ENCODE data around the gene CLEC20A. TPM values are rescaled to one million over a fixed set of nuclear protein-coding genes. Genes with fewer than 3 reads are reported as not detected.
A peak's percentile ranks its signal among the peaks of the same experiment; 100 is the strongest.

The CLEC20A gene
- total RNA-seq = not detected

DNA sequence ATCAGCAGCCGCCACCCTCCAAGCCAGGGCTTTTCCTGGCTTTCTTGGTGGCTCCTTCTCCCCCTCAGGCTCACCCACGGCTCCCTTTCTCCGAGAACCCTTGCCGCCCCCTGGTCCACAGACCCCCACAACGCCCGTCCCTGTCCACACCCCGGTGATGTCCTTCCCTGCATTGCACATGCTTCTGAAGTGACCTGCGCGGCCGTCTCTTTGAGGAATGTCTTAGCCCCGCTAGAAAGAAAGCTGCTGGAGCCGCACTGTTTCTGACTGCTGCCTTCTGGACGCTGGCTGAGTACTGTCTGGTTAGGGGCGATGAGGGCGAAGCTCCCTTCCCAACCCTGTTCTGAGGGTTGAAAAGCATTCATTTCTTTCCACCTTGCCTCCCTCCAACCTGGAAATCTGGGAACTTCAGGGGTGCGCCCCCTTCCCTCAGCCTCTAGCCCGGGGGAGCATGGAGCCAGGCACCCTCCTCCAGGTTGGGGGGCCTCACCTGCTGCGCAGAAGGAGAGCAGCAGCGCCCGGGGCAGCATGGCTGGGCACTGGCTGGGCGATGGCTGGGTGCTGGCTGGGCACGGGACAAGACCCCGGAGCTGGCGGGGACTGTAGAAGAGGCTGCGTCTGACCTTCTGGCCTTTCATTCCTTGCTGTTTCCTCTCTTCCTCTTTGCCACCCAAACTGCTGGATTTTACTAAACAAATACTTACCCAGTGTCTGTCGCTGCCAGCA is at the start of gene CLEC20A:
TSS of gene CLEC20A (minus strand) at position 555 of the 726 bp plus-strand sequence. CDS start at position 530, 25 bp downstream.
- Histone ChIP-seq H3K27ac (no peak within 1 kb of the TSS), H3K4me1 (no peaks in the 10 kb centered on the region), H3K36me3 (no peaks in the 10 kb centered on the region), H3K9me3 (no peaks in the 10 kb centered on the region), H3K4me3 (no peak within 1 kb of the TSS), H3K27me3 (no peaks in the 10 kb centered on the region)
- intact Hi-C loops (cut with DNase I; ENCODE audit: low total_unique reads) = no loop called here
- TF ChIP-seq POLR2A (IDR thresholded peaks at IDR 0.05) (no peak), POLR2AphosphoS5 (IDR thresholded peaks at IDR 0.05) (no peak)
- TF ChIP-seq, protein P1, sequence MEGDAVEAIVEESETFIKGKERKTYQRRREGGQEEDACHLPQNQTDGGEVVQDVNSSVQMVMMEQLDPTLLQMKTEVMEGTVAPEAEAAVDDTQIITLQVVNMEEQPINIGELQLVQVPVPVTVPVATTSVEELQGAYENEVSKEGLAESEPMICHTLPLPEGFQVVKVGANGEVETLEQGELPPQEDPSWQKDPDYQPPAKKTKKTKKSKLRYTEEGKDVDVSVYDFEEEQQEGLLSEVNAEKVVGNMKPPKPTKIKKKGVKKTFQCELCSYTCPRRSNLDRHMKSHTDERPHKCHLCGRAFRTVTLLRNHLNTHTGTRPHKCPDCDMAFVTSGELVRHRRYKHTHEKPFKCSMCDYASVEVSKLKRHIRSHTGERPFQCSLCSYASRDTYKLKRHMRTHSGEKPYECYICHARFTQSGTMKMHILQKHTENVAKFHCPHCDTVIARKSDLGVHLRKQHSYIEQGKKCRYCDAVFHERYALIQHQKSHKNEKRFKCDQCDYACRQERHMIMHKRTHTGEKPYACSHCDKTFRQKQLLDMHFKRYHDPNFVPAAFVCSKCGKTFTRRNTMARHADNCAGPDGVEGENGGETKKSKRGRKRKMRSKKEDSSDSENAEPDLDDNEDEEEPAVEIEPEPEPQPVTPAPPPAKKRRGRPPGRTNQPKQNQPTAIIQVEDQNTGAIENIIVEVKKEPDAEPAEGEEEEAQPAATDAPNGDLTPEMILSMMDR (IDR thresholded peaks at IDR 0.05) = no peak
- no peak for DNase-seq (ENCODE audit: low spot score in 2 of 2)

GRCh38 chr1:178544531-178544930 is 47.8 kb upstream of the CLEC20A start:
- no peak overlapping the region for H3K4me3 ChIP-seq

DNA sequence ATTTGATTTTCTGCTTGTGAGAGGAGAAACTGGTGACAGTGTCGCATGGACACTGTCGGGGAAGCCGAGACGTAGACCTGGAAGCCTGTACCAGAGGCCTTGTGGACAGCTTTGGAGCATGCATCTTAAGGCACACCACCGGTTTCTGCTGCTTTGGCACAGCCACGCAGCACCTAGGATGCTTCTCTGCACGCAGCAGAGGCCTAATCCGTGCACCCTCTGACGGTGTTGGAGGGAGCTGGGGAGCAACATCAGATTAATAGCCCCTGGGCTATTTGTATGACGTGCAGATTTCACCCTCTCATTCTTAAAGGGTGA is 46.5 kb upstream of the CLEC20A start:
- TF ChIP-seq, protein P1 (IDR thresholded peaks at IDR 0.05) = no peak
- no peak for TF ChIP-seq POLR2AphosphoS5 (IDR thresholded peaks at IDR 0.05)
- DNase-seq (ENCODE audit: low spot score in 2 of 2) = no peak
- H3K9me3 ChIP-seq = no peaks in the 10 kb centered on the region
- peak overlapping the region; percentile 53 to 91 (median 76) for H3K4me3 ChIP-seq
- H3K4me1 ChIP-seq = no peaks in the 10 kb centered on the region
- H3K27ac ChIP-seq = peak overlapping the region; percentile 33 to 81
- intact Hi-C loops (cut with DNase I; ENCODE audit: low total_unique reads) = no loop called here
- no peaks in the 10 kb centered on the region for H3K27me3 ChIP-seq
- no peaks in the 10 kb centered on the region for H3K36me3 ChIP-seq

More at GRCh38 chr1:178544531-178544930, 47.8 kb upstream of the CLEC20A start:
- no peaks in the 10 kb centered on the region for H3K4me1 ChIP-seq
- no peak for DNase-seq (ENCODE audit: low spot score in 2 of 2)
- no peaks in the 10 kb centered on the region for H3K9me3 ChIP-seq
- intact Hi-C loops (cut with DNase I; ENCODE audit: low total_unique reads) = no loop called here
- H3K27me3 ChIP-seq = no peaks in the 10 kb centered on the region
- no peaks in the 10 kb centered on the region for H3K36me3 ChIP-seq
- H3K27ac ChIP-seq = no peak overlapping the region
- TF ChIP-seq POLR2A (IDR thresholded peaks at IDR 0.05) (no peak), POLR2AphosphoS5 (IDR thresholded peaks at IDR 0.05) (no peak)
- TF ChIP-seq, protein P1 (IDR thresholded peaks at IDR 0.05) = no peak

- intact Hi-C loops (cut with DNase I; ENCODE audit: low total_unique reads) = no loop called here
- Histone ChIP-seq H3K27me3 (no peaks in the 10 kb centered on the region), H3K27ac (peak overlapping the region; percentile 33 to 81), H3K4me3 (peak overlapping the region; percentile 53 to 91 (median 76)), H3K4me1 (no peaks in the 10 kb centered on the region), H3K9me3 (no peaks in the 10 kb centered on the region), H3K36me3 (no peaks in the 10 kb centered on the region)
- TF ChIP-seq POLR2A (IDR thresholded peaks at IDR 0.05) = no peak
- TF ChIP-seq, protein P1 (IDR thresholded peaks at IDR 0.05) = peak; percentile 85 to 98 (median 95)
- no peak for TF ChIP-seq POLR2AphosphoS5 (IDR thresholded peaks at IDR 0.05)
- DNase-seq (ENCODE audit: low spot score in 2 of 2) = peak; percentile 71 to 89
Measured at GRCh38 chr1:178542554-178543289, 46.0 kb upstream of the CLEC20A start.
